ENCODE measurements around the gene PDE8B. TPM values are rescaled to one million over a fixed set of nuclear protein-coding genes. Genes with fewer than 3 reads are reported as not detected.

The PDE8B gene
- total RNA-seq, 1 experiment from 2014 or later, result not detected

GRCh38 chr5:77374686-77375085, 164.2 kb downstream of the PDE8B start:
- Histone ChIP-seq H3K27me3 (ENCODE audit: low read length) (no peaks in the 10 kb centered on the region), H3K4me3 (ENCODE audit: low read length) (no peak overlapping the region), H3K9me2 (replicated peaks; ENCODE audit: low read length) (no peaks in the 10 kb centered on the region), H3K27ac (ENCODE audit: low read length) (no peak overlapping the region), H3K36me3 (ENCODE audit: low read depth, low read length) (no peaks in the 10 kb centered on the region), H2AFZ (ENCODE audit: low read length) (no peak overlapping the region), H3K9ac (ENCODE audit: low read length) (no peak overlapping the region), H3K4me1 (ENCODE audit: insufficient read depth, low read length) (no peaks in the 10 kb centered on the region), H3F3A (ENCODE audit: low read length, unreplicated experiment) (no peaks in the 10 kb centered on the region), H4K20me1 (ENCODE audit: low read length) (no peaks in the 10 kb centered on the region), H3K9me3 (ENCODE audit: low read length) (no peaks in the 10 kb centered on the region), H3K4me2 (ENCODE audit: low read length) (no peak overlapping the region), H3K79me2 (ENCODE audit: low read length) (no peaks in the 10 kb centered on the region)
- BruUV-seq (replicated peaks), result no TSS peak
- ATAC-seq, result no peak
- intact Hi-C loops (cut with micrococcal nuclease), result no loop called here
- CTCF ChIA-PET, result no interaction called here
- DNase-seq, result no peak
- POLR2A ChIA-PET (ENCODE audit: unreplicated experiment), result no interaction called here
- no peak for TF ChIP-seq EZH2phosphoT487 (IDR thresholded peaks at IDR 0.05; ENCODE audit: borderline replicate concordance, low read length)
- no peak for TF ChIP-seq CTCF (conservative IDR thresholded peaks at IDR 0.05; ENCODE audit: low read depth, low read length)
- no peak for TF ChIP-seq EZH2 (IDR thresholded peaks at IDR 0.05; ENCODE audit: low read length, unreplicated experiment)

GRCh38 chr5:77376609-77377300, 166.3 kb downstream of the PDE8B start:
- POLR2A ChIA-PET (ENCODE audit: unreplicated experiment), result no interaction called here

More at GRCh38 chr5:77376609-77377300, 166.3 kb downstream of the PDE8B start:
- no peaks in the 10 kb centered on the region for H3K79me2 ChIP-seq (ENCODE audit: low read length)
- H3K4me3 ChIP-seq (ENCODE audit: low read length), result no peak overlapping the region
- no peaks in the 10 kb centered on the region for H3K4me1 ChIP-seq (ENCODE audit: insufficient read depth, low read length)
- no peaks in the 10 kb centered on the region for H3K27me3 ChIP-seq (ENCODE audit: low read length)
- no peaks in the 10 kb centered on the region for H3K9me2 ChIP-seq (replicated peaks; ENCODE audit: low read length)
- DNase-seq (no peak), ATAC-seq (no peak)
- H3K36me3 ChIP-seq (ENCODE audit: low read depth, low read length), result no peaks in the 10 kb centered on the region
- no peaks in the 10 kb centered on the region for H4K20me1 ChIP-seq (ENCODE audit: low read length)
- H3F3A ChIP-seq (ENCODE audit: low read length, unreplicated experiment), result no peaks in the 10 kb centered on the region
- H3K27ac ChIP-seq (ENCODE audit: low read length), result no peak overlapping the region
- CTCF ChIA-PET, result interaction anchor here (0.6 kb wide), 1 partner anchor 313 kb away, joined by 3 read pairs; no protein-coding TSS in a partner anchor
- BruUV-seq (replicated peaks), result no TSS peak
- H3K4me2 ChIP-seq (ENCODE audit: low read length), result no peak overlapping the region
- no peak overlapping the region for H2AFZ ChIP-seq (ENCODE audit: low read length)
- intact Hi-C loops (cut with micrococcal nuclease), result no loop called here
- no peak overlapping the region for H3K9ac ChIP-seq (ENCODE audit: low read length)
- H3K9me3 ChIP-seq (ENCODE audit: low read length), result no peaks in the 10 kb centered on the region
- TF ChIP-seq EZH2 (IDR thresholded peaks at IDR 0.05; ENCODE audit: low read length, unreplicated experiment) (no peak), CTCF (conservative IDR thresholded peaks at IDR 0.05; ENCODE audit: low read depth, low read length) (no peak), EZH2phosphoT487 (IDR thresholded peaks at IDR 0.05; ENCODE audit: borderline replicate concordance, low read length) (no peak)
